DMS153 treated with DMSO at 0.1 percent for 48 hours (cell line): ENCODE data around the gene RB1.

Experiments used
- DNase-seq: peaks from one replicate; lab custom pipeline; 2025; ENCODE audit not compliant: unreplicated experiment; lab: John Stamatoyannopoulos, UW

Gene RB1

DNA sequence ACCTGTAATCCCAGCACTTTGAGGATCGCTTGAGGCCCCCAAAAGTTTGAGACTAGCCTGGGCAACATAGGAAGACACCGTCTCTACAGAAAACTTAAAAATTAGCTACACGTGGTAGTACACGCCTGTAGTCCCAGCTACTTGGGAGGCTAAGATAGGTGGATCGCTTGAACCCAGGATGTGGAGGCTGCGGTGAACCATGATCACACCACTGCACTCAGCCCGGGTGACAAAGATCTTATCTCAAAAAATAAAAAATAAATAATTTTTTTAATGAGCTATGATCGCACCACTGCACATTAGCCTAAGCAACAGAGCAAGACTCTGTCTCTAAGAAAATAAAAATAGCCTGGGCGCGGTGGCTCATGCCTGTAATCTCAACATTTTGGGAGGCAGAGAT is 222.7 kb downstream of the RB1 start:
- no peak for DNase-seq

GRCh38 chr13:48527955-48528354 is 224.4 kb downstream of the RB1 start:
- DNase-seq, result no peak

DNA sequence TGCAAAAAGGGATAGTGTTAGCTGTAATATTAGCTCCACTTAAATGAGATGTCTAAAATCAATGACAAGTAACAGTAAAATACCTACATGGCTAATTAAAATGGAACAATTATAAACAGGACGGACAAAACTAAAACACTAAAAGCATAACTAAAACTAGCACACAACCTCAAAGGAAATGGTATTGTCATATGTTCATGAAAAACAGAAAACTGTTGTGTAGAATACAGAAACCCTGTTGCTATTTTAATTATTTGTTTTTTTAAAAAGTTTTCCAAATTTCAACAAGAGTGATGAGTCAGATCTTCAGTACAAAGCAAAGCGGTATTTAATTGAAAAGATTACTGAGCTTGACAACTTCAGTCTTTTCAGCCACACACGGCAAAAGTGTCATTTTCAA is 225.2 kb downstream of the RB1 start:
- DNase-seq, result no peak

- no peak for DNase-seq
These were observed 227.3 kb downstream of the RB1 start for GRCh38 chr13:48530833-48531232.
